ENCODE data around the gene POTEM. TPM values are rescaled to one million over a fixed set of nuclear protein-coding genes. Genes with fewer than 3 reads are reported as not detected.
"Not testable (repeated sequence)": the region's sequence is repeated elsewhere in the genome, so short reads cannot be mapped to it uniquely, and the experiment has no call there.

POTEM gene
- total RNA-seq, 1 experiment from 2014 or later: not detected

- not testable (repeated sequence) for DNase-seq (ENCODE audit: low read depth)
These were observed 69.7 kb downstream of the POTEM start for GRCh38 chr14:19036811-19037382.

- not testable (repeated sequence) for DNase-seq (ENCODE audit: low read depth)
These were observed 70.9 kb downstream of the POTEM start for GRCh38 chr14:19038060-19038664.

DNA sequence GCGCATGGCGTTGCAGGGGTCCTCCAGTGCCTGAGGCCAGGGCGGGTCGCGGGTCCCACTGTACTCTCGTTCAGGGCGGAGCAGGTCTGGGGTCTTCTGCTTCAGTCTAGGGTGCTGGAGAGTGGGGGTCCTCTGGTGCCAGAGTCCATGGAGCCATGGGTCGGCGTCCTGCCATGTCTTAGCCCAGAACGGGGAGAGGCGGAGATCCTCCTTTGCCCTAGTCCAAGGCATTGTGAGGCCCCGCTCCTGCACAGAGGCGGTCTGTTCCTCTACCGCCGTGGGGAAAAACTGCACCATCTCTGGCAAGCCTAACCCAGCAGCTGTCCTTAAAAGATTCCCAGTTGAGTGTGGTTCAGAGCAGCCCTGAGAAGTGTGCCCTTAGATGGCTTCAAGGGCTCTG is 71.6 kb downstream of the POTEM start:
- not testable (repeated sequence) for DNase-seq (ENCODE audit: low read depth)

- not testable (repeated sequence) for DNase-seq (ENCODE audit: low read depth)
These were observed 76.2 kb downstream of the POTEM start for GRCh38 chr14:19043384-19043783.

Measured in LHCN-M2 (cell line).